Loucy (cell line): ENCODE data around the gene METRNL.
"Not testable (repeated sequence)": the region's sequence is repeated elsewhere in the genome, so short reads cannot be mapped to it uniquely, and the experiment has no call there.

Source experiments
- H2AFZ ChIP-seq: fragments of 200-600 bp; sonication (generic); 2 replicates; pipeline ENCODE4 v1.6.0; 2016; ENCODE audit warnings: antibody characterized with exemption, mild to moderate bottlenecking, low read length, moderate library complexity
- H3F3A ChIP-seq: fragments of 200-600 bp; 2 replicates; pipeline ENCODE4 v1.6.0; 2016; ENCODE audit warnings: antibody characterized with exemption, low read depth, mild to moderate bottlenecking
- H3K27me3 ChIP-seq: fragments of 200-600 bp; sonication (generic); 2 replicates; pipeline ENCODE4 v1.6.1; 2014; ENCODE audit warnings: low read length, mild to moderate bottlenecking; ENCODE audit not compliant: insufficient read depth, poor library complexity, severe bottlenecking
- H3K36me3 ChIP-seq: fragments of 200-600 bp; sonication (generic); 2 replicates; pipeline ENCODE4 v1.6.1; 2016; ENCODE audit warnings: low read length; ENCODE audit not compliant: insufficient read depth
- H3K4me1 ChIP-seq: fragments of 200-600 bp; sonication (generic); 2 replicates; pipeline ENCODE4 v1.5.1; 2014; ENCODE audit warnings: low read length, mild to moderate bottlenecking; ENCODE audit not compliant: insufficient read depth, poor library complexity, severe bottlenecking
- H3K4me2 ChIP-seq: fragments of 200-600 bp; sonication (generic); 2 replicates; pipeline ENCODE4 v1.6.0; 2014; ENCODE audit warnings: antibody characterized with exemption, low read length, low read depth, mild to moderate bottlenecking; ENCODE audit not compliant: poor library complexity, severe bottlenecking
- H3K4me3 ChIP-seq: fragments of 200-600 bp; sonication (generic); 2 replicates; pipeline ENCODE4 v1.5.1; 2014; ENCODE audit warnings: low read length, mild to moderate bottlenecking, mixed read lengths; ENCODE audit not compliant: poor library complexity, severe bottlenecking
- H3K79me2 ChIP-seq: fragments of 200-600 bp; sonication (generic); 2 replicates; pipeline ENCODE4 v1.6.1; 2014; ENCODE audit warnings: low read length; ENCODE audit not compliant: insufficient read depth
- H3K9ac ChIP-seq: fragments of 200-600 bp; sonication (generic); 2 replicates; pipeline ENCODE4 v1.6.0; 2014; ENCODE audit warnings: mild to moderate bottlenecking, low read depth, low read length, moderate library complexity; ENCODE audit not compliant: poor library complexity, severe bottlenecking
- H3K9me2 ChIP-seq: fragments of 200-600 bp; sonication (generic); replicated peaks from 2 replicates; pipeline ENCODE4 v1.6.1; 2016; ENCODE audit warnings: low read depth, low read length, mixed read lengths
- H3K9me3 ChIP-seq: fragments of 200-600 bp; sonication (generic); 2 replicates; pipeline ENCODE4 v1.6.1; 2014; ENCODE audit warnings: mild to moderate bottlenecking, antibody characterized with exemption, low read length, low read depth; ENCODE audit not compliant: insufficient read depth
- H4K20me1 ChIP-seq: fragments of 200-600 bp; sonication (generic); 2 replicates; pipeline ENCODE4 v1.6.0; 2014; ENCODE audit warnings: antibody characterized with exemption, low read length, mild to moderate bottlenecking; ENCODE audit not compliant: insufficient read depth, poor library complexity, severe bottlenecking
- EZH2phosphoT487 ChIP-seq: fragments of 200-600 bp; IDR thresholded peaks from 2 replicates; pipeline ENCODE4 v1.6.1; 2018; ENCODE audit warnings: antibody characterized with exemption, mild to moderate bottlenecking, moderate library complexity, borderline replicate concordance
- TF ChIP-seq, protein P1 (sequence below): fragments of 200-600 bp; sonication (generic); conservative IDR thresholded peaks from 2 replicates; pipeline ENCODE4 v1.5.1; 2014; ENCODE audit warnings: mild to moderate bottlenecking, antibody characterized with exemption, low read length

METRNL gene

GRCh38 chr17:83064732-83065659 is 14.4 kb upstream of the METRNL start:
- H3K79me2 ChIP-seq = no peaks in the 10 kb centered on the region
- H3K27me3 ChIP-seq = no peaks in the 10 kb centered on the region
- no peaks in the 10 kb centered on the region for H3K9me3 ChIP-seq
- no peaks in the 10 kb centered on the region for H3F3A ChIP-seq
- no peak overlapping the region for H3K9ac ChIP-seq
- H2AFZ ChIP-seq = no peak overlapping the region
- H3K4me2 ChIP-seq = no peak overlapping the region
- no peaks in the 10 kb centered on the region for H3K9me2 ChIP-seq
- peaks cover 11% of the 10 kb centered on the region for H3K4me1 ChIP-seq
- TF ChIP-seq, protein P1, sequence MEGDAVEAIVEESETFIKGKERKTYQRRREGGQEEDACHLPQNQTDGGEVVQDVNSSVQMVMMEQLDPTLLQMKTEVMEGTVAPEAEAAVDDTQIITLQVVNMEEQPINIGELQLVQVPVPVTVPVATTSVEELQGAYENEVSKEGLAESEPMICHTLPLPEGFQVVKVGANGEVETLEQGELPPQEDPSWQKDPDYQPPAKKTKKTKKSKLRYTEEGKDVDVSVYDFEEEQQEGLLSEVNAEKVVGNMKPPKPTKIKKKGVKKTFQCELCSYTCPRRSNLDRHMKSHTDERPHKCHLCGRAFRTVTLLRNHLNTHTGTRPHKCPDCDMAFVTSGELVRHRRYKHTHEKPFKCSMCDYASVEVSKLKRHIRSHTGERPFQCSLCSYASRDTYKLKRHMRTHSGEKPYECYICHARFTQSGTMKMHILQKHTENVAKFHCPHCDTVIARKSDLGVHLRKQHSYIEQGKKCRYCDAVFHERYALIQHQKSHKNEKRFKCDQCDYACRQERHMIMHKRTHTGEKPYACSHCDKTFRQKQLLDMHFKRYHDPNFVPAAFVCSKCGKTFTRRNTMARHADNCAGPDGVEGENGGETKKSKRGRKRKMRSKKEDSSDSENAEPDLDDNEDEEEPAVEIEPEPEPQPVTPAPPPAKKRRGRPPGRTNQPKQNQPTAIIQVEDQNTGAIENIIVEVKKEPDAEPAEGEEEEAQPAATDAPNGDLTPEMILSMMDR = no peak
- no peak for TF ChIP-seq EZH2phosphoT487
- H3K4me3 ChIP-seq = no peak overlapping the region
- no peaks in the 10 kb centered on the region for H3K36me3 ChIP-seq
- no peaks in the 10 kb centered on the region for H4K20me1 ChIP-seq

GRCh38 chr17:83065660-83066542 is 13.5 kb upstream of the METRNL start:
- no peaks in the 10 kb centered on the region for H3K36me3 ChIP-seq
- H3K9ac ChIP-seq = no peak overlapping the region
- H3K9me2 ChIP-seq = no peaks in the 10 kb centered on the region
- no peaks in the 10 kb centered on the region for H3F3A ChIP-seq
- TF ChIP-seq, protein P1 = no peak
- TF ChIP-seq EZH2phosphoT487 = no peak
- no peaks in the 10 kb centered on the region for H3K27me3 ChIP-seq
- H3K4me2 ChIP-seq = no peak overlapping the region
- H3K9me3 ChIP-seq = no peaks in the 10 kb centered on the region
- H2AFZ ChIP-seq = no peak overlapping the region
- no peaks in the 10 kb centered on the region for H3K79me2 ChIP-seq
- H3K4me1 ChIP-seq = peaks cover 16% of the 10 kb centered on the region
- no peaks in the 10 kb centered on the region for H4K20me1 ChIP-seq
- H3K4me3 ChIP-seq = no peak overlapping the region

GRCh38 chr17:83066543-83066890 is 12.9 kb upstream of the METRNL start:
- H3F3A ChIP-seq, H3K27me3 ChIP-seq, H3K36me3 ChIP-seq, H3K9me3 ChIP-seq, H2AFZ ChIP-seq, H4K20me1 ChIP-seq, H3K9me2 ChIP-seq, H3K9ac ChIP-seq, H3K79me2 ChIP-seq, H3K4me2 ChIP-seq, H3K4me3 ChIP-seq: not testable (repeated sequence)
- peaks cover 22% of the 10 kb centered on the region for H3K4me1 ChIP-seq
